MCF 10A (cell line): ENCODE results near the gene DUOXA1. TPM values are rescaled to one million over a fixed set of nuclear protein-coding genes. Genes with fewer than 3 reads are reported as not detected.

Experiments used
- BruUV-seq: library from RNA; stranded (reverse); fragments of 400-500 nt; replicated peaks from 2 replicates; lab custom pipeline; 2021; lab: Mats Ljungman, UMichigan
- CTCF ChIA-PET: fragments of 300-600 bp; sonication (Branson Sonifier 250); formaldehyde crosslinking; extraction: SDS; loops from one replicate; lab custom pipeline; 2021; ENCODE audit warnings: antibody characterized with exemption, inconsistent platforms; lab: Yijun Ruan, JAX
- POLR2A ChIA-PET: fragments of 300-600, 350-650 bp; sonication (Branson Sonifier 250); formaldehyde crosslinking; extraction: SDS; loops from one replicate; lab custom pipeline; 2020; ENCODE audit warnings: antibody characterized with exemption, inconsistent platforms; lab: Yijun Ruan, JAX
- DNase-seq: peaks from one replicate; pipeline ENCODE4 v3.0.0-alpha.2; 2018; ENCODE audit not compliant: unreplicated experiment
- H3K27ac Mint-ChIP-seq: one replicate; pipeline ENCODE4 v1.8.0; 2022; ENCODE audit warnings: mild to moderate bottlenecking, low read depth, mixed read lengths; ENCODE audit not compliant: unreplicated experiment
- H3K27me3 Mint-ChIP-seq: one replicate; pipeline ENCODE4 v1.8.0; 2022; ENCODE audit warnings: mixed read lengths; ENCODE audit not compliant: insufficient read depth, unreplicated experiment
- H3K36me3 Mint-ChIP-seq: one replicate; pipeline ENCODE4 v1.8.0; 2022; ENCODE audit warnings: mild to moderate bottlenecking, moderate library complexity, mixed read lengths; ENCODE audit not compliant: insufficient read depth, unreplicated experiment
- H3K4me1 Mint-ChIP-seq: one replicate; pipeline ENCODE4 v1.8.0; 2022; ENCODE audit warnings: mixed read lengths; ENCODE audit not compliant: insufficient read depth, unreplicated experiment
- H3K4me3 Mint-ChIP-seq: one replicate; pipeline ENCODE4 v1.8.0; 2022; ENCODE audit warnings: mild to moderate bottlenecking, moderate library complexity, mixed read lengths; ENCODE audit not compliant: unreplicated experiment
- H3K9me3 Mint-ChIP-seq: one replicate; pipeline ENCODE4 v1.8.0; 2022; ENCODE audit warnings: mixed read lengths; ENCODE audit not compliant: unreplicated experiment
- CTCF ChIP-seq: fragments of 200-600 bp; IDR thresholded peaks from one replicate; pipeline ENCODE4 v1.8.0; 2022; ENCODE audit warnings: antibody characterized with exemption, mild to moderate bottlenecking; ENCODE audit not compliant: unreplicated experiment
- intact Hi-C: fragments of 100-400 bp; cut with micrococcal nuclease; formaldehyde crosslinking; loops from 2 replicates; pipeline ENCODE4 v1.14.1; 2022
- total RNA-seq: library from RNA; stranded (reverse); gene quantifications from 2 replicates; pipeline ENCODE4 v1.2.3, GENCODE V29; 2022

DUOXA1 gene
- total RNA-seq, 1 experiment from 2014 or later = 1.3 TPM

- no peak for TF ChIP-seq CTCF
- intact Hi-C loops = no loop called here
- Mint-ChIP-seq H3K27me3 (no peaks in the 10 kb centered on the region), H3K27ac (peak overlapping the region; percentile 20), H3K36me3 (peaks cover 13% of the 10 kb centered on the region), H3K4me3 (no peak overlapping the region), H3K4me1 (peaks cover 29% of the 10 kb centered on the region), H3K9me3 (no peaks in the 10 kb centered on the region)
- BruUV-seq = no TSS peak
- POLR2A ChIA-PET = interaction anchor here (0.6 to 2.3 kb wide), 5 partner anchors 10 to 246 kb away, joined by 3 to 9 read pairs (median 3); partner anchors contain the start of genes DUOX1 and DUOXA1
- peak; percentile 19 for DNase-seq
- CTCF ChIA-PET = interaction anchor here (0.7 to 10.8 kb wide), 7 partner anchors 11 to 243 kb away, joined by 3 to 93 read pairs (median 4); no protein-coding TSS in a partner anchor
Observed at GRCh38 chr15:45156744-45157455, 27.2 kb upstream of the DUOXA1 start.

GRCh38 chr15:45155739-45156138, 26.1 kb upstream of the DUOXA1 start:
- CTCF ChIA-PET = interaction anchor here (0.6 to 10.8 kb wide), 7 partner anchors 9 to 244 kb away, joined by 3 to 93 read pairs (median 4); no protein-coding TSS in a partner anchor
- TF ChIP-seq CTCF = no peak
- DNase-seq = no peak
- intact Hi-C loops = no loop called here
- no TSS peak for BruUV-seq
- H3K4me1 Mint-ChIP-seq = peaks cover 26% of the 10 kb centered on the region
- H3K36me3 Mint-ChIP-seq = peaks cover 14% of the 10 kb centered on the region
- POLR2A ChIA-PET = interaction anchor here (1.0 kb wide), 1 partner anchor 26 kb away, joined by 3 read pairs; the partner anchor contains the start of genes DUOX1 and DUOXA1
- H3K4me3 Mint-ChIP-seq = no peak overlapping the region
- no peaks in the 10 kb centered on the region for H3K27me3 Mint-ChIP-seq
- H3K27ac Mint-ChIP-seq = no peak overlapping the region
- no peaks in the 10 kb centered on the region for H3K9me3 Mint-ChIP-seq

- intact Hi-C loops = no loop called here
- no peak for TF ChIP-seq CTCF
- BruUV-seq = no TSS peak
- Mint-ChIP-seq H3K4me3 (no peak overlapping the region), H3K9me3 (no peaks in the 10 kb centered on the region), H3K27me3 (no peaks in the 10 kb centered on the region), H3K36me3 (peaks cover 7% of the 10 kb centered on the region), H3K27ac (no peak overlapping the region), H3K4me1 (peaks cover 27% of the 10 kb centered on the region)
- no peak for DNase-seq
- ChIA-PET CTCF (interaction anchor here (1.8 kb wide), 1 partner anchor 25 kb away, joined by 13 read pairs; no protein-coding TSS in a partner anchor), POLR2A (no interaction called here)
Observed at GRCh38 chr15:45151998-45152828, 22.5 kb upstream of the DUOXA1 start.

GRCh38 chr15:45150997-45151396, 21.3 kb upstream of the DUOXA1 start:
- no peak overlapping the region for H3K27ac Mint-ChIP-seq
- no peaks in the 10 kb centered on the region for H3K9me3 Mint-ChIP-seq
- no TSS peak for BruUV-seq
- intact Hi-C loops = no loop called here
- ChIA-PET POLR2A (no interaction called here), CTCF (interaction anchor here (1.8 kb wide), 1 partner anchor 24 kb away, joined by 13 read pairs; no protein-coding TSS in a partner anchor)
- no peak for TF ChIP-seq CTCF
- H3K4me3 Mint-ChIP-seq = no peak overlapping the region
- H3K36me3 Mint-ChIP-seq = peaks cover 7% of the 10 kb centered on the region
- no peaks in the 10 kb centered on the region for H3K27me3 Mint-ChIP-seq
- DNase-seq = no peak
- peaks cover 19% of the 10 kb centered on the region for H3K4me1 Mint-ChIP-seq
